RWPE2 (cell line): ENCODE results near the gene HIKESHI.

ENCODE experiments used
- ATAC-seq: fragments of 200-7000 bp; cut with Tn5 transposase; 3 replicates; pipeline ENCODE4 v1.9.1; 2021; ENCODE audit warnings: low read depth
- DNase-seq: peaks from one replicate; pipeline ENCODE4 v3.0.0-alpha.2; 2020; ENCODE audit warnings: low spot score
- H3K27ac ChIP-seq: fragments of 450-650 bp; 2 replicates; pipeline ENCODE4 v1.5.1; 2017; ENCODE audit warnings: mild to moderate bottlenecking; ENCODE audit not compliant: poor library complexity, severe bottlenecking
- H3K27me3 ChIP-seq: fragments of 250-450 bp; sonication (Bioruptor Pico); 2 replicates; pipeline ENCODE4 v1.5.1; 2021; ENCODE audit warnings: mild to moderate bottlenecking, moderate library complexity; ENCODE audit not compliant: insufficient read depth, poor library complexity, severe bottlenecking
- H3K36me3 ChIP-seq: fragments of 250-450 bp; sonication (Bioruptor Pico); 2 replicates; pipeline ENCODE4 v1.5.1; 2020; ENCODE audit warnings: low read depth, mild to moderate bottlenecking, moderate library complexity
- H3K4me1 ChIP-seq: fragments of 250-450 bp; sonication (Bioruptor Pico); 2 replicates; pipeline ENCODE4 v1.5.1; 2021; ENCODE audit warnings: mild to moderate bottlenecking, moderate library complexity; ENCODE audit not compliant: insufficient read depth, poor library complexity, severe bottlenecking
- H3K4me3 ChIP-seq: fragments of 250-450 bp; sonication (Bioruptor Pico); 2 replicates; pipeline ENCODE4 v1.5.1; 2021; ENCODE audit warnings: mild to moderate bottlenecking, moderate library complexity; ENCODE audit not compliant: severe bottlenecking
- H3K9me3 ChIP-seq: fragments of 250-450 bp; sonication (Bioruptor Pico); 2 replicates; pipeline ENCODE4 v1.5.1; 2021; ENCODE audit warnings: mild to moderate bottlenecking, moderate library complexity; ENCODE audit not compliant: severe bottlenecking
- TF ChIP-seq, protein P1 (sequence below): fragments of 450-650 bp; IDR thresholded peaks from one replicate; pipeline ENCODE4 v1.5.1; 2017; ENCODE audit warnings: mild to moderate bottlenecking, moderate library complexity; ENCODE audit not compliant: poor library complexity, severe bottlenecking

The HIKESHI gene

GRCh38 chr11:86274503-86274902 lies 27.5 kb upstream of the HIKESHI start:
- ATAC-seq: no peak
- H3K36me3 ChIP-seq: peaks cover 66% of the 10 kb centered on the region

GRCh38 chr11:86274999-86275398 lies 27.0 kb upstream of the HIKESHI start:
- H3K9me3 ChIP-seq: no peaks in the 10 kb centered on the region
- TF ChIP-seq, protein P1, sequence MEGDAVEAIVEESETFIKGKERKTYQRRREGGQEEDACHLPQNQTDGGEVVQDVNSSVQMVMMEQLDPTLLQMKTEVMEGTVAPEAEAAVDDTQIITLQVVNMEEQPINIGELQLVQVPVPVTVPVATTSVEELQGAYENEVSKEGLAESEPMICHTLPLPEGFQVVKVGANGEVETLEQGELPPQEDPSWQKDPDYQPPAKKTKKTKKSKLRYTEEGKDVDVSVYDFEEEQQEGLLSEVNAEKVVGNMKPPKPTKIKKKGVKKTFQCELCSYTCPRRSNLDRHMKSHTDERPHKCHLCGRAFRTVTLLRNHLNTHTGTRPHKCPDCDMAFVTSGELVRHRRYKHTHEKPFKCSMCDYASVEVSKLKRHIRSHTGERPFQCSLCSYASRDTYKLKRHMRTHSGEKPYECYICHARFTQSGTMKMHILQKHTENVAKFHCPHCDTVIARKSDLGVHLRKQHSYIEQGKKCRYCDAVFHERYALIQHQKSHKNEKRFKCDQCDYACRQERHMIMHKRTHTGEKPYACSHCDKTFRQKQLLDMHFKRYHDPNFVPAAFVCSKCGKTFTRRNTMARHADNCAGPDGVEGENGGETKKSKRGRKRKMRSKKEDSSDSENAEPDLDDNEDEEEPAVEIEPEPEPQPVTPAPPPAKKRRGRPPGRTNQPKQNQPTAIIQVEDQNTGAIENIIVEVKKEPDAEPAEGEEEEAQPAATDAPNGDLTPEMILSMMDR: no peak
- no peak overlapping the region for H3K4me3 ChIP-seq
- no peak overlapping the region for H3K27ac ChIP-seq
- no peak for ATAC-seq
- DNase-seq: no peak
- no peaks in the 10 kb centered on the region for H3K27me3 ChIP-seq
- H3K4me1 ChIP-seq: no peaks in the 10 kb centered on the region
- peaks cover 66% of the 10 kb centered on the region for H3K36me3 ChIP-seq

More at GRCh38 chr11:86274503-86274902, 27.5 kb upstream of the HIKESHI start:
- Histone ChIP-seq H3K27me3 (no peaks in the 10 kb centered on the region), H3K9me3 (no peaks in the 10 kb centered on the region), H3K27ac (no peak overlapping the region), H3K4me3 (no peak overlapping the region), H3K4me1 (no peaks in the 10 kb centered on the region)
- DNase-seq: no peak
- TF ChIP-seq, protein P1: peak; percentile 28

GRCh38 chr11:86275493-86276370 lies 26.3 kb upstream of the HIKESHI start:
- ATAC-seq: no peak
- peaks cover 64% of the 10 kb centered on the region for H3K36me3 ChIP-seq
- TF ChIP-seq, protein P1: no peak

DNA sequence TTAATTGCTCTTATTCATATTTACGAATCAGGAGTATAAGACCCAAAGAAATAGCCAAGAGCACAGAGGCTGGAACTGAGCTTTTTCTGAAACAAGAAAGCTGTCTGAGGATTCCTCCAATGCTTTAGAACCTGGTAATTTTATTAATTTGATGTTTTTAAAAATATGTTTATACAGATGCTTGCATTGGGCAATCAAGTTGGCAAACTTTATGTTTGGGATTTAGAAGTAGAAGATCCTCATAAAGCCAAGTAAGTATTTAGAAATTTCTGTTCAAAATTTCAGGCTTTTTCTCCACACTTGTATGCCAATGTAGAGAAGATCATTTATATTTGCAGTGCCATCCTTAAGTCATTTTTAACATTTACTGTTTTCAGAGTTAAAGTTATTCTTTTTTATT lies 24.3 kb upstream of the HIKESHI start:
- Histone ChIP-seq H3K4me3 (no peak overlapping the region), H3K4me1 (no peaks in the 10 kb centered on the region), H3K9me3 (no peaks in the 10 kb centered on the region), H3K27ac (no peak overlapping the region), H3K27me3 (no peaks in the 10 kb centered on the region), H3K36me3 (peaks cover 52% of the 10 kb centered on the region)
- TF ChIP-seq, protein P1: no peak
- DNase-seq (no peak), ATAC-seq (no peak)

More at GRCh38 chr11:86275493-86276370, 26.3 kb upstream of the HIKESHI start:
- Histone ChIP-seq H3K4me3 (no peak overlapping the region), H3K9me3 (no peaks in the 10 kb centered on the region), H3K4me1 (no peaks in the 10 kb centered on the region), H3K27ac (no peak overlapping the region), H3K27me3 (no peaks in the 10 kb centered on the region)
- no peak for DNase-seq

DNA sequence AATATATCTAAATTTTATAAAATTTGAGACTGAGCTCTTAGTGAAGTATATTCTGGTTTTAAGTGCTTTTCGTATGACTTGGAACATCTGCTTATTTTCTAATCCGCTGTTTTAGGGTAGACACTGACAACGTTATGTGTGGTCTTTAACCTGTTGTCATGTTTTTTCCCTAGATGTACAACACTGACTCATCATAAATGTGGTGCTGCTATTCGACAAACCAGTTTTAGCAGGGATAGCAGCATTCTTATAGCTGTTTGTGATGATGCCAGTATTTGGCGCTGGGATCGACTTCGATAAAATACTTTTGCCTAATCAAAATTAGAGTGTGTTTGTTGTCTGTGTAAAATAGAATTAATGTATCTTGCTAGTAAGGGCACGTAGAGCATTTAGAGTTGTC lies 23.8 kb upstream of the HIKESHI start:
- Histone ChIP-seq H3K36me3 (peaks cover 48% of the 10 kb centered on the region), H3K9me3 (no peaks in the 10 kb centered on the region), H3K4me3 (no peak overlapping the region), H3K27me3 (no peaks in the 10 kb centered on the region), H3K27ac (no peak overlapping the region), H3K4me1 (no peaks in the 10 kb centered on the region)
- no peak for ATAC-seq
- no peak for DNase-seq
- TF ChIP-seq, protein P1: no peak
